ENCODE measurements around the gene TOR1AIP2.

Gene TOR1AIP2

GRCh38 chr1:179798864-179799516, 78.6 kb downstream of the TOR1AIP2 start:
- Histone ChIP-seq H3K36me3 (ENCODE audit: control insufficient read depth, insufficient read depth, low read length) (no peaks in the 10 kb centered on the region), H3K4me3 (ENCODE audit: insufficient read depth, low read depth, low read length, poor library complexity, severe bottlenecking) (no peak overlapping the region), H3K9me3 (ENCODE audit: control insufficient read depth, low read length) (no peaks in the 10 kb centered on the region), H3K27ac (ENCODE audit: insufficient read depth, low read length, poor library complexity, severe bottlenecking) (no peak overlapping the region), H3K4me1 (ENCODE audit: control insufficient read depth, insufficient read depth, low read length, poor library complexity, severe bottlenecking) (no peaks in the 10 kb centered on the region), H3K27me3 (replicated peaks; ENCODE audit: control insufficient read depth, insufficient read depth, low read length, poor library complexity, severe bottlenecking) (no peaks in the 10 kb centered on the region)
- DNase-seq: no peak

DNA sequence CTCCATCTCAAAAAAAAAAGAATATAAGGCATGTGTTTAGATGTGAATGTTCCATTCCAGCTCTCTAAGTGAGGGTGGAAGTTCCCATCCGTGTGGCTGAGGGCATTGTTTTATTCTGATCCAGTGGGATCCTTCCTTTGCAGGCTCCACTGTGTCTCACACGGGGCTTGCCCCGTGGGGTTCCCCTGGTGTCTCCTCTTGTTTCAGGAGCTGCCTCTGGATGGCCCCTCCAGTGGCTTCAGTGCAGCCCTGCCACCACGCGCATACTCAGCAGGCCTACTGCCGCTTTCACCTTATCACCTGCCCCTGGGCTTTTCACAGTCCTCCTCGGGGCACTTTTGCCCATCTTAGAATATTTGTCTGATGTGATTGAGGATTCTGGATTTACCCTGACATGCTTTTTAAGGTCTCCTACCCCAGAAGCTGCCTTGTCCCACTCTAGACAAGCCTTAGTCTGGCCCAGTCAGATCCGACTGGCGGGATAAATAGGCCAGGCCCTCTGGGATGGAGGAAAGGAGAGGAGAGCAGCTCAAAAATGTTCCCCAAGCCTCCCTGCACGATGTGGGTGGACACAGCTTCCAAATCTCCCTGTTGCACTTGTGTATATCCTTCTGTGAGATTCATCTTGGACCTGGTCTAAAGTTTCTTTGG, 79.3 kb downstream of the TOR1AIP2 start:
- Histone ChIP-seq H3K4me1 (ENCODE audit: control insufficient read depth, insufficient read depth, low read length, poor library complexity, severe bottlenecking) (no peaks in the 10 kb centered on the region), H3K27me3 (replicated peaks; ENCODE audit: control insufficient read depth, insufficient read depth, low read length, poor library complexity, severe bottlenecking) (no peaks in the 10 kb centered on the region), H3K4me3 (ENCODE audit: insufficient read depth, low read depth, low read length, poor library complexity, severe bottlenecking) (no peak overlapping the region), H3K9me3 (ENCODE audit: control insufficient read depth, low read length) (no peaks in the 10 kb centered on the region), H3K36me3 (ENCODE audit: control insufficient read depth, insufficient read depth, low read length) (no peaks in the 10 kb centered on the region), H3K27ac (ENCODE audit: insufficient read depth, low read length, poor library complexity, severe bottlenecking) (no peak overlapping the region)
- no peak for DNase-seq

- H3K27me3 ChIP-seq (replicated peaks; ENCODE audit: control insufficient read depth, insufficient read depth, low read length, poor library complexity, severe bottlenecking): no peaks in the 10 kb centered on the region
- H3K36me3 ChIP-seq (ENCODE audit: control insufficient read depth, insufficient read depth, low read length): no peaks in the 10 kb centered on the region
- H3K9me3 ChIP-seq (ENCODE audit: control insufficient read depth, low read length): no peaks in the 10 kb centered on the region
- no peak for DNase-seq
- no peak overlapping the region for H3K27ac ChIP-seq (ENCODE audit: insufficient read depth, low read length, poor library complexity, severe bottlenecking)
- H3K4me1 ChIP-seq (ENCODE audit: control insufficient read depth, insufficient read depth, low read length, poor library complexity, severe bottlenecking): no peaks in the 10 kb centered on the region
- H3K4me3 ChIP-seq (ENCODE audit: insufficient read depth, low read depth, low read length, poor library complexity, severe bottlenecking): no peak overlapping the region
Measured at GRCh38 chr1:179794669-179795068, 82.9 kb downstream of the TOR1AIP2 start.

GRCh38 chr1:179794146-179794545, 83.5 kb downstream of the TOR1AIP2 start:
- Histone ChIP-seq H3K4me1 (ENCODE audit: control insufficient read depth, insufficient read depth, low read length, poor library complexity, severe bottlenecking) (no peaks in the 10 kb centered on the region), H3K9me3 (ENCODE audit: control insufficient read depth, low read length) (no peaks in the 10 kb centered on the region), H3K4me3 (ENCODE audit: insufficient read depth, low read depth, low read length, poor library complexity, severe bottlenecking) (no peak overlapping the region), H3K27ac (ENCODE audit: insufficient read depth, low read length, poor library complexity, severe bottlenecking) (no peak overlapping the region), H3K27me3 (replicated peaks; ENCODE audit: control insufficient read depth, insufficient read depth, low read length, poor library complexity, severe bottlenecking) (no peaks in the 10 kb centered on the region), H3K36me3 (ENCODE audit: control insufficient read depth, insufficient read depth, low read length) (no peaks in the 10 kb centered on the region)
- no peak for DNase-seq

- no peaks in the 10 kb centered on the region for H3K4me1 ChIP-seq (ENCODE audit: control insufficient read depth, insufficient read depth, low read length, poor library complexity, severe bottlenecking)
- H3K36me3 ChIP-seq (ENCODE audit: control insufficient read depth, insufficient read depth, low read length): no peaks in the 10 kb centered on the region
- no peak overlapping the region for H3K4me3 ChIP-seq (ENCODE audit: insufficient read depth, low read depth, low read length, poor library complexity, severe bottlenecking)
- no peaks in the 10 kb centered on the region for H3K9me3 ChIP-seq (ENCODE audit: control insufficient read depth, low read length)
- DNase-seq: no peak
- no peak overlapping the region for H3K27ac ChIP-seq (ENCODE audit: insufficient read depth, low read length, poor library complexity, severe bottlenecking)
- no peaks in the 10 kb centered on the region for H3K27me3 ChIP-seq (replicated peaks; ENCODE audit: control insufficient read depth, insufficient read depth, low read length, poor library complexity, severe bottlenecking)
Measured at GRCh38 chr1:179793281-179793680, 84.3 kb downstream of the TOR1AIP2 start.
